Pancreas (tissue), 10 donors: ENCODE data around the gene SPIRE1. TPM values are rescaled to one million over a fixed set of nuclear protein-coding genes. Genes with fewer than 3 reads are reported as not detected.
A peak's percentile ranks its signal among the peaks of the same experiment; 100 is the strongest.

Source experiments
- ATAC-seq, 4 donors: fragments of 200-7000 bp; cut with Tn5 transposase; one replicate each; pipeline versions ENCODE4 v1.8.0 to v1.9.1; 2020; ENCODE audit warnings: mild to moderate bottlenecking in 4 of 4, moderate library complexity in 4 of 4
- DNase-seq, 6 donors: peaks; one replicate each; pipeline ENCODE4 v3.0.0-alpha.2; 2020
- FAIRE-seq: peaks from 2 replicates; lab custom pipeline; 2012; peaks lifted over from hg19 to GRCh38; lab: Jason Lieb, UNC
- H3K27ac ChIP-seq, 4 donors: fragments of 200-600 bp; sonication (generic); 1 replicate in 3 of 4; 2 replicates in 1 of 4; pipeline versions ENCODE4 v1.5.0 to v1.8.0; 2020
- H3K27me3 ChIP-seq, 4 donors: fragments of 200-600 bp; one replicate each; pipeline ENCODE4 v1.8.0; 2021
- H3K36me3 ChIP-seq, 3 donors: fragments of 200-600 bp; sonication (generic) in 1 of 3; one replicate each; pipeline versions ENCODE4 v1.5.0 to v1.8.0; 2020 to 2021
- H3K4me1 ChIP-seq, 3 donors: fragments of 200-600 bp; one replicate each; pipeline ENCODE4 v1.8.0; 2021
- H3K4me3 ChIP-seq, 4 donors: fragments of 200-600 bp; sonication (generic) in 2 of 4; one replicate each; pipeline versions ENCODE4 v1.5.0 to v1.8.0; 2020 to 2021
- H3K9me3 ChIP-seq, 4 donors: fragments of 200-600 bp; one replicate each; pipeline ENCODE4 v1.8.0; 2021
- CTCF ChIP-seq, 4 donors: fragments of 200-600 bp; sonication (generic) in 3 of 4; IDR thresholded peaks; one replicate each; pipeline versions ENCODE4 v1.5.0 to v1.8.0; 2021; ENCODE audit warnings: antibody characterized with exemption in 4 of 4
- WGBS, 2 donors: extraction: QIAGEN DNeasy Blood & Tissue Kit; methylation state at CpG; one replicate each; pipeline ENCODE4 v1.1.7; 2013; 5-methylcytosine and 5-hydroxymethylcytosine counted together
- intact Hi-C, 3 donors: fragments of 100-400 bp; cut with DNase I; formaldehyde crosslinking; loops; one replicate each; pipeline versions ENCODE4 v1.11.1 to v1.14.2; 2022
- polyA plus RNA-seq, 2 donors: library from polyadenylated mRNA; stranded (reverse); fragments of 200-250 nt; gene quantifications; one replicate each; pipeline ENCODE4 v1.2.3, GENCODE V29; 2013
- total RNA-seq, 6 donors: library from RNA; stranded (reverse); fragmentation: NEBNext Ultra II Directional in 4 of 6; extraction: Animal tissue kit (Norgen Biotek cat#: 25700) in 4 of 6; gene quantifications; one replicate each; pipeline versions ENCODE4 v1.2.1 to v1.2.4, GENCODE V29; 2021 to 2023
- donor health status: healthy with polysubstance abuse.
- donor health status: DM: no; HTN: no; CAD: no; lungs with moderate emphysema.
- donor health status: DM: no; HTN: no; CAD: no.
- donor health status: control.
- donor health status: control.
- donor health status: Bipolar disorder and iron deficiency.
- donor health status: DM: yes; HTN: yes; CAD: no.
- donor health status: DM: no; HTN: no; CAD: no.
- donor health status: DM: no; HTN: no; CAD: no.
- donor health status: DM: yes; HTN: yes; CAD: no.

SPIRE1 gene
- total and polyA plus RNA-seq, 8 donors = 2.9 to 17.6 (median 10.0) TPM

GRCh38 chr18:12441475-12442034 is 216.4 kb downstream of the SPIRE1 start:
- no peaks in the 10 kb centered on the region for H3K9me3 ChIP-seq
- DNase-seq (no peak), FAIRE-seq (no peak), ATAC-seq (peak in 3 of 4 donors; percentile 19 to 35 (median 30))
- intact Hi-C loops = no loop called here
- H3K27ac ChIP-seq = no peak overlapping the region
- H3K4me1 ChIP-seq = no peaks in the 10 kb centered on the region
- no peak for TF ChIP-seq CTCF (IDR thresholded peaks at IDR 0.05)
- no peaks in the 10 kb centered on the region for H3K27me3 ChIP-seq
- 57 to 60% methylated on average over 12 of the region's 12 CpGs for WGBS, 2 donors
- no peak overlapping the region for H3K4me3 ChIP-seq
- no peaks in the 10 kb centered on the region for H3K36me3 ChIP-seq

DNA sequence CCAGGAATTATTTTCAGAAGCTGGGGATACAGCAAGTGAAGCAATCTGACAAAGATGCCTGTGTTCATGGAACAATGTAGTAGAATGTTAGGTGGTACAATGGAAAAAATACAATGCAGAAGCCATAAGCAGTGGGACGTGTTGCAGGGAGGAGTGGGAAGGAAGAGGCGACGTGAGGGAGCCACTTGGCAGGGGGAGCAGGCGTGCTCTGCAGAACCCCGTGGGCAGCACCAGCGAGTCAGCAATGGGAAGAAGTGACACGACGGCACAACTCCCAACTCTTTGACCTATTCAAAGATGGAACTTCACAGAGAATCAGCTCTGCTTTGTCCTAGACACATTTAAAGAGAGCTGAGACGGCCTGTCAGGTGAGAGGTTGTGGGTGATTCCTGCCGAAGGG is 219.7 kb downstream of the SPIRE1 start:
- Histone ChIP-seq H3K27me3 (no peaks in the 10 kb centered on the region), H3K9me3 (no peaks in the 10 kb centered on the region), H3K36me3 (no peaks in the 10 kb centered on the region), H3K4me3 (no peak overlapping the region), H3K27ac (no peak overlapping the region), H3K4me1 (no peaks in the 10 kb centered on the region)
- no peak for TF ChIP-seq CTCF (IDR thresholded peaks at IDR 0.05)
- ATAC-seq (no peak), FAIRE-seq (no peak), DNase-seq (no peak)
- intact Hi-C loops = no loop called here
- 86 to 90% methylated on average over 10 of the region's 10 CpGs for WGBS, 2 donors

- ATAC-seq (no peak), FAIRE-seq (no peak), DNase-seq (no peak)
- intact Hi-C loops = no loop called here
- Histone ChIP-seq H3K27ac (no peak overlapping the region), H3K4me1 (no peaks in the 10 kb centered on the region), H3K4me3 (no peak overlapping the region), H3K9me3 (no peaks in the 10 kb centered on the region), H3K36me3 (no peaks in the 10 kb centered on the region), H3K27me3 (no peaks in the 10 kb centered on the region)
- 87 to 92% methylated on average over 8 of the region's 8 CpGs for WGBS, 2 donors
- no peak for TF ChIP-seq CTCF (IDR thresholded peaks at IDR 0.05)
Measured at GRCh38 chr18:12435867-12436266, 222.0 kb downstream of the SPIRE1 start.

GRCh38 chr18:12434541-12434929 is 223.4 kb downstream of the SPIRE1 start:
- no peaks in the 10 kb centered on the region for H3K27me3 ChIP-seq
- H3K27ac ChIP-seq = no peak overlapping the region
- intact Hi-C loops = no loop called here
- no peaks in the 10 kb centered on the region for H3K4me1 ChIP-seq
- no peak overlapping the region for H3K4me3 ChIP-seq
- DNase-seq (no peak), ATAC-seq (no peak), FAIRE-seq (no peak)
- no peaks in the 10 kb centered on the region for H3K9me3 ChIP-seq
- TF ChIP-seq CTCF (IDR thresholded peaks at IDR 0.05) = no peak
- no peaks in the 10 kb centered on the region for H3K36me3 ChIP-seq
- 93 to 96% methylated on average over 14 of the region's 14 CpGs for WGBS, 2 donors

- no peak for TF ChIP-seq CTCF (IDR thresholded peaks at IDR 0.05)
- DNase-seq (no peak), ATAC-seq (no peak), FAIRE-seq (no peak)
- intact Hi-C loops = no loop called here
- no peaks in the 10 kb centered on the region for H3K27me3 ChIP-seq
- 95 to 96% methylated on average over 50 to 51 of the region's 51 CpGs for WGBS, 2 donors
- H3K27ac ChIP-seq = no peak overlapping the region
- H3K36me3 ChIP-seq = no peaks in the 10 kb centered on the region
- no peak overlapping the region for H3K4me3 ChIP-seq
- no peaks in the 10 kb centered on the region for H3K4me1 ChIP-seq
- H3K9me3 ChIP-seq = no peaks in the 10 kb centered on the region
Measured at GRCh38 chr18:12433829-12434540, 223.9 kb downstream of the SPIRE1 start.
